Mammary epithelial cell (primary cell): ENCODE data around the gene JAKMIP3.

Source experiments
- CTCF ChIP-seq, 2 donors: IDR thresholded peaks in 1 of 2; conservative IDR thresholded peaks in 1 of 2; 2 replicates each; pipeline ENCODE4 v1.5.1; 2011 to 2012; ENCODE audit warnings: inconsistent platforms in 2 of 2, low read length in 2 of 2, mild to moderate bottlenecking in 2 of 2, control low read depth in 1 of 2, low read depth in 1 of 2; ENCODE audit not compliant: insufficient read depth in 1 of 2; ENCODE audit errors: extremely low read depth in 1 of 2
- EZH2 ChIP-seq: IDR thresholded peaks from 2 replicates; pipeline ENCODE4 v1.6.1; 2012; ENCODE audit warnings: low read length, inconsistent platforms, borderline replicate concordance

DNA sequence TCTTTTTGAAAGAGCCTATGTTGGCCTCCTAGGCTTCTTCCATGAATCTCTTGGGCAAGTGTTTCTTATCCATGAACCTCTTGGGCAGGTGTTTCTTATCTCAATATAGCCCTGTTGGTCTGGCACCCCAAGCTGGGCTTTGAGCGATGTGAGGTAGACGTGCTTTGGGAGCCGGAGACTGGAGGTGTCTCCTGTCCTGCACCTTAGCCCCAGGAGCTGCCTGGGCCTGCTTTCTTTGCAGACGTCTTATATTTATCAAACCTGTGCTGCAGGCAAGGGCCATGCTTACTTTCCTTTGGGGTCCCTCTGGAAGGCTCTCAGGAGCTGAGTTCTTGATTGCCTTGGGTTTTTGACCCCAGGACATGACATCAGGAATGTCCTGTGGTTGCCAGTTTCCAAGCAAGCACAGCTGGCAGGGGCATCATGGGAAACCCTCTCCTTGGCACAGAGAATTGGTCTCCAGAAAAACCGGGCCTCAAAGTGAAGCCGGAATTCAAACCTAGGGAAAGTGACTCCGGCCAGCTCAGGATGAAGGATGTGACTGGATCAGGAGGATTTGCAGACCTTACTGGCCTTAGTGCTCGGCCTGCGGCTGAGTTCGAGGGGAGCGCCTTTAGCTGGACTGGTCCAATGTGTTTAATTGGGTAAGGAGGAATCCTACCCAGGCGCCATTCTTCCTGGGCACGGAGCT is 2.8 kb downstream of the JAKMIP3 start:
- no peak for TF ChIP-seq CTCF (conservative IDR thresholded peaks at IDR 0.05 in 1 of 2, IDR thresholded peaks at IDR 0.05 in 1 of 2; ENCODE audit: extremely low read depth in 1 of 2, insufficient read depth in 1 of 2, low read depth in 1 of 2, low read length in 2 of 2)
- TF ChIP-seq EZH2: no peak
